SK-N-SH (cell line): ENCODE measurements around the gene OR2M4. TPM values are rescaled to one million over a fixed set of nuclear protein-coding genes. Genes with fewer than 3 reads are reported as not detected.

Experiments used
- CTCF ChIA-PET: fragments of 300-600, 350-600 bp; formaldehyde crosslinking; extraction: SDS; loops from one replicate; lab custom pipeline; 2021; lab: Yijun Ruan, JAX
- POLR2A ChIA-PET: fragments of 350-600 bp; sonication (Branson Sonifier 250); formaldehyde crosslinking; extraction: SDS; loops from one replicate; lab custom pipeline; 2020; ENCODE audit warnings: antibody characterized with exemption, inconsistent platforms; lab: Yijun Ruan, JAX
- DNase-seq: peaks from one replicate; pipeline ENCODE4 v3.0.0; 2012
- H2AFZ ChIP-seq: fragments of 200-600 bp; sonication (generic); 2 replicates; pipeline ENCODE4 v1.8.1; 2016; ENCODE audit warnings: antibody characterized with exemption, mild to moderate bottlenecking, low read depth
- H3F3A ChIP-seq: fragments of 200-600 bp; sonication (generic); replicated peaks from 2 replicates; pipeline ENCODE3; 2016; ENCODE audit warnings: antibody characterized with exemption, mild to moderate bottlenecking; ENCODE audit not compliant: insufficient read depth
- H3K27ac ChIP-seq, 2 experiments: fragments of 200-500 bp in 1 of 2; fragments of 200-600 bp in 1 of 2; sonication (Bioruptor generic) in 1 of 2; sonication (generic), shearing (Covaris generic) in 1 of 2; 2 replicates each; pipeline versions ENCODE4 v1.5.1 to v1.6.1; 2014 to 2016; ENCODE audit warnings: low read depth in 2 of 2, inconsistent platforms in 1 of 2, low read length in 1 of 2, mild to moderate bottlenecking in 1 of 2, mixed read lengths in 1 of 2
- H3K27me3 ChIP-seq: fragments of 200-600 bp; sonication (generic), shearing (Covaris generic); 2 replicates; pipeline ENCODE4 v1.6.1; 2016; ENCODE audit warnings: mixed run types; ENCODE audit not compliant: insufficient read depth
- H3K36me3 ChIP-seq, 2 experiments: fragments of 200-500 bp in 1 of 2; fragments of 200-600 bp in 1 of 2; sonication (Bioruptor generic) in 1 of 2; sonication (generic) in 1 of 2; replicated peaks in 1 of 2; 2 replicates each; pipeline versions ENCODE3 to v1.5.1; 2014 to 2016; ENCODE audit warnings: low read length in 1 of 2, mild to moderate bottlenecking in 1 of 2; ENCODE audit not compliant: insufficient read depth in 2 of 2, control insufficient read depth in 1 of 2
- H3K4me1 ChIP-seq, 2 experiments: fragments of 200-500 bp in 1 of 2; fragments of 200-600 bp in 1 of 2; sonication (Bioruptor generic) in 1 of 2; sonication (generic), shearing (Covaris generic) in 1 of 2; 2 replicates each; pipeline versions ENCODE4 v1.5.1 to v1.6.1; 2014 to 2016; ENCODE audit warnings: low read depth in 1 of 2, low read length in 1 of 2, mixed run types in 1 of 2; ENCODE audit not compliant: insufficient read depth in 2 of 2, control insufficient read depth in 1 of 2
- H3K4me2 ChIP-seq: fragments of 200-600 bp; sonication (generic), shearing (Covaris generic); 2 replicates; pipeline ENCODE4 v1.6.1; 2017; ENCODE audit warnings: mixed run types
- H3K4me3 ChIP-seq, 2 experiments: fragments of 200-500 bp in 1 of 2; fragments of 200-600 bp in 1 of 2; sonication (Bioruptor generic) in 1 of 2; sonication (generic), shearing (Covaris generic) in 1 of 2; 2 replicates each; pipeline versions ENCODE4 v1.5.1 to v1.8.1; 2014 to 2016; ENCODE audit warnings: low read depth in 2 of 2, inconsistent platforms in 1 of 2, low read length in 1 of 2, mild to moderate bottlenecking in 1 of 2, mixed read lengths in 1 of 2, moderate library complexity in 1 of 2
- H3K79me2 ChIP-seq: fragments of 200-600 bp; sonication (generic); 2 replicates; pipeline ENCODE4 v1.8.1; 2017; ENCODE audit warnings: mild to moderate bottlenecking; ENCODE audit not compliant: insufficient read depth
- H3K9ac ChIP-seq: fragments of 200-600 bp; sonication (generic); 2 replicates; pipeline ENCODE4 v1.6.1; 2017; ENCODE audit warnings: mixed run types
- H3K9me2 ChIP-seq: fragments of 200-600 bp; sonication (generic); 2 replicates; pipeline ENCODE4 v1.6.1; 2017; ENCODE audit warnings: mixed run types
- H3K9me3 ChIP-seq: fragments of 200-600 bp; sonication (generic); 2 replicates; pipeline ENCODE4 v1.6.1; 2017; ENCODE audit warnings: mixed run types, mild to moderate bottlenecking, moderate library complexity
- H4K20me1 ChIP-seq: fragments of 200-600 bp; sonication (generic); 2 replicates; pipeline ENCODE4 v1.6.1; 2017; ENCODE audit warnings: mild to moderate bottlenecking, mixed run types; ENCODE audit not compliant: insufficient read depth
- CHD2 ChIP-seq: fragments of 150-350 bp; IDR thresholded peaks from 2 replicates; pipeline ENCODE4 v1.6.1; 2018; ENCODE audit warnings: low read length; ENCODE audit not compliant: partially characterized antibody
- ELF1 ChIP-seq: IDR thresholded peaks from 2 replicates; pipeline ENCODE4 v1.4.0; 2012
- FOSL2 ChIP-seq: IDR thresholded peaks from 2 replicates; pipeline ENCODE4 v1.4.0; 2012; ENCODE audit warnings: low read depth, mild to moderate bottlenecking, moderate library complexity, borderline replicate concordance
- FOXJ3 ChIP-seq: sonication (generic); formaldehyde crosslinking; IDR thresholded peaks from 2 replicates; pipeline ENCODE4 v1.5.1; 2020; ENCODE audit warnings: mild to moderate bottlenecking, missing genetic modification reagents
- FOXM1 ChIP-seq: IDR thresholded peaks from 2 replicates; pipeline ENCODE4 v1.4.0; 2012; ENCODE audit warnings: low read depth, mild to moderate bottlenecking
- GATA2 ChIP-seq: sonication (generic); formaldehyde crosslinking; IDR thresholded peaks from 2 replicates; pipeline ENCODE4 v1.5.0; 2020; ENCODE audit warnings: mild to moderate bottlenecking, missing genetic modification reagents
- MEF2A ChIP-seq: IDR thresholded peaks from 2 replicates; pipeline ENCODE4 v1.4.0; 2012; ENCODE audit warnings: low read depth, borderline replicate concordance
- NRF1 ChIP-seq: IDR thresholded peaks from 2 replicates; pipeline ENCODE4 v1.6.1; 2012; ENCODE audit warnings: low read depth, mild to moderate bottlenecking, low read length
- POLR2AphosphoS5 ChIP-seq: IDR thresholded peaks from 2 replicates; pipeline ENCODE4 v1.6.1; 2012; ENCODE audit warnings: low read depth, low read length
- RAD21 ChIP-seq: IDR thresholded peaks from 2 replicates; pipeline ENCODE4 v1.6.1; 2012; ENCODE audit warnings: mild to moderate bottlenecking, low read length
- RFX5 ChIP-seq: IDR thresholded peaks from 2 replicates; pipeline ENCODE4 v1.6.1; 2012; ENCODE audit warnings: mild to moderate bottlenecking, improper control_type of control experiment, low read length
- SMC3 ChIP-seq: IDR thresholded peaks from 2 replicates; pipeline ENCODE4 v1.6.1; 2012; ENCODE audit warnings: low read depth, low read length, improper control_type of control experiment
- TCF12 ChIP-seq: IDR thresholded peaks from 2 replicates; pipeline ENCODE4 v1.4.0; 2012
- TEAD4 ChIP-seq: IDR thresholded peaks from 2 replicates; pipeline ENCODE4 v1.4.0; 2012; ENCODE audit warnings: mild to moderate bottlenecking, borderline replicate concordance; ENCODE audit not compliant: insufficient read depth
- whole genome bisulfite sequencing: methylation state at CpG from one replicate; pipeline ENCODE4 v1.1.6; 2017; ENCODE audit warnings: low lambda C conversion rate; 5-methylcytosine and 5-hydroxymethylcytosine counted together
- polyA plus RNA-seq, 3 experiments: library from polyadenylated mRNA; depleted of rRNA; stranded (reverse); fragments of >200 nt; gene quantifications; 2 replicates each; pipeline ENCODE4 v1.2.3, GENCODE V29; 2012
- TF ChIP-seq, protein P1 (sequence below): fragments of 200-600 bp; sonication (generic); IDR thresholded peaks from 2 replicates; pipeline ENCODE4 v1.6.1; 2017; ENCODE audit warnings: antibody characterized with exemption, mild to moderate bottlenecking, moderate library complexity
- TF ChIP-seq, protein P2 (sequence below): IDR thresholded peaks from 2 replicates; pipeline ENCODE4 v1.6.1; 2012; ENCODE audit warnings: mild to moderate bottlenecking, low read depth, low read length, moderate library complexity
- TF ChIP-seq, protein P3 (sequence below): IDR thresholded peaks from 2 replicates; pipeline ENCODE4 v1.4.0; 2012; ENCODE audit warnings: low read depth, borderline replicate concordance

The OR2M4 gene
- polyA plus RNA-seq, 1 of the 3 experiments (the other 2 are of a cell fraction): not detected

DNA sequence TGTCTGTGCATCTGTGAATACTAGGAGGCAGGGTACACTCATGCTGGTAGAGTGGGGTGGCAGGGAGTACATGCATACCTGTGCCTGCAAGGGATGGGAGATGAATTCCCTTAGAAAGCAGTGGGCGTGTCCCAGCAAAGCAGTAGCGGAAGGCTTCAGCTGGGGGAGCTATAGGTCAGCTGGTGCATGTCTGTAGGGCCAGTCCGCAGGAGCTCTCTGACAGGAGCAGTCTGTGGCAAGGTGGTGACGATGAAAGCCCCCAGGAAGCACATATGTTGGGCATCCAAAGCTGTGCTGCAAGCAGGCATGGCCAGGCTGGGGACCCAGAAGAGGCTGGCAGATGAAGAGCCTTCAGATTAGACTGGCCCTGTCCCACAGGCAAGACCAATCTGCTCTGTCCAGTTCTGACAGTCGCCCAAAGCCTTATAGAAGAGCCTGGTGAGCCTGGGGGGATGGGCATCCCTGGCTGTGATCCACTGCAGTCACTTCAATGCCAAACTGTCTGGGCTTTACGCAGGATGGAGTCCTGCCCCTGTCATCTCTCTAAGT, 1.8 kb upstream of the OR2M4 start:
- Histone ChIP-seq H3K4me1 (no peaks in the 10 kb centered on the region), H2AFZ (no peak overlapping the region), H4K20me1 (no peaks in the 10 kb centered on the region), H3K4me3 (no peak overlapping the region), H3K27me3 (no peaks in the 10 kb centered on the region), H3K9me2 (no peaks in the 10 kb centered on the region), H3K4me2 (no peak overlapping the region), H3K9me3 (no peaks in the 10 kb centered on the region; the same call in 1 of the 2 replicates), H3K9ac (no peak overlapping the region), H3K36me3 (no peaks in the 10 kb centered on the region)
- 0% methylated on average over 4 of the region's 6 CpGs for WGBS
- CTCF ChIA-PET: no interaction called here
- POLR2A ChIA-PET: no interaction called here
- DNase-seq: no peak
- TF ChIP-seq FOSL2 (no peak), POLR2AphosphoS5 (no peak), SMC3 (no peak), MEF2A (no peak), FOXJ3 (CRISPR knock-in tag) (no peak), CHD2 (no peak), RAD21 (no peak), RFX5 (no peak), NRF1 (no peak), TCF12 (no peak), GATA2 (CRISPR knock-in tag) (no peak)
- TF ChIP-seq, protein P1, sequence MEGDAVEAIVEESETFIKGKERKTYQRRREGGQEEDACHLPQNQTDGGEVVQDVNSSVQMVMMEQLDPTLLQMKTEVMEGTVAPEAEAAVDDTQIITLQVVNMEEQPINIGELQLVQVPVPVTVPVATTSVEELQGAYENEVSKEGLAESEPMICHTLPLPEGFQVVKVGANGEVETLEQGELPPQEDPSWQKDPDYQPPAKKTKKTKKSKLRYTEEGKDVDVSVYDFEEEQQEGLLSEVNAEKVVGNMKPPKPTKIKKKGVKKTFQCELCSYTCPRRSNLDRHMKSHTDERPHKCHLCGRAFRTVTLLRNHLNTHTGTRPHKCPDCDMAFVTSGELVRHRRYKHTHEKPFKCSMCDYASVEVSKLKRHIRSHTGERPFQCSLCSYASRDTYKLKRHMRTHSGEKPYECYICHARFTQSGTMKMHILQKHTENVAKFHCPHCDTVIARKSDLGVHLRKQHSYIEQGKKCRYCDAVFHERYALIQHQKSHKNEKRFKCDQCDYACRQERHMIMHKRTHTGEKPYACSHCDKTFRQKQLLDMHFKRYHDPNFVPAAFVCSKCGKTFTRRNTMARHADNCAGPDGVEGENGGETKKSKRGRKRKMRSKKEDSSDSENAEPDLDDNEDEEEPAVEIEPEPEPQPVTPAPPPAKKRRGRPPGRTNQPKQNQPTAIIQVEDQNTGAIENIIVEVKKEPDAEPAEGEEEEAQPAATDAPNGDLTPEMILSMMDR: no peak
- TF ChIP-seq, protein P2, sequence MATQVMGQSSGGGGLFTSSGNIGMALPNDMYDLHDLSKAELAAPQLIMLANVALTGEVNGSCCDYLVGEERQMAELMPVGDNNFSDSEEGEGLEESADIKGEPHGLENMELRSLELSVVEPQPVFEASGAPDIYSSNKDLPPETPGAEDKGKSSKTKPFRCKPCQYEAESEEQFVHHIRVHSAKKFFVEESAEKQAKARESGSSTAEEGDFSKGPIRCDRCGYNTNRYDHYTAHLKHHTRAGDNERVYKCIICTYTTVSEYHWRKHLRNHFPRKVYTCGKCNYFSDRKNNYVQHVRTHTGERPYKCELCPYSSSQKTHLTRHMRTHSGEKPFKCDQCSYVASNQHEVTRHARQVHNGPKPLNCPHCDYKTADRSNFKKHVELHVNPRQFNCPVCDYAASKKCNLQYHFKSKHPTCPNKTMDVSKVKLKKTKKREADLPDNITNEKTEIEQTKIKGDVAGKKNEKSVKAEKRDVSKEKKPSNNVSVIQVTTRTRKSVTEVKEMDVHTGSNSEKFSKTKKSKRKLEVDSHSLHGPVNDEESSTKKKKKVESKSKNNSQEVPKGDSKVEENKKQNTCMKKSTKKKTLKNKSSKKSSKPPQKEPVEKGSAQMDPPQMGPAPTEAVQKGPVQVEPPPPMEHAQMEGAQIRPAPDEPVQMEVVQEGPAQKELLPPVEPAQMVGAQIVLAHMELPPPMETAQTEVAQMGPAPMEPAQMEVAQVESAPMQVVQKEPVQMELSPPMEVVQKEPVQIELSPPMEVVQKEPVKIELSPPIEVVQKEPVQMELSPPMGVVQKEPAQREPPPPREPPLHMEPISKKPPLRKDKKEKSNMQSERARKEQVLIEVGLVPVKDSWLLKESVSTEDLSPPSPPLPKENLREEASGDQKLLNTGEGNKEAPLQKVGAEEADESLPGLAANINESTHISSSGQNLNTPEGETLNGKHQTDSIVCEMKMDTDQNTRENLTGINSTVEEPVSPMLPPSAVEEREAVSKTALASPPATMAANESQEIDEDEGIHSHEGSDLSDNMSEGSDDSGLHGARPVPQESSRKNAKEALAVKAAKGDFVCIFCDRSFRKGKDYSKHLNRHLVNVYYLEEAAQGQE: no peak
- TF ChIP-seq, all 33 proteins: peak for 0
- Histone ChIP-seq H3F3A (no peaks in the 10 kb centered on the region), H3K79me2 (no peaks in the 10 kb centered on the region), H3K27ac (no peak overlapping the region)

DNA sequence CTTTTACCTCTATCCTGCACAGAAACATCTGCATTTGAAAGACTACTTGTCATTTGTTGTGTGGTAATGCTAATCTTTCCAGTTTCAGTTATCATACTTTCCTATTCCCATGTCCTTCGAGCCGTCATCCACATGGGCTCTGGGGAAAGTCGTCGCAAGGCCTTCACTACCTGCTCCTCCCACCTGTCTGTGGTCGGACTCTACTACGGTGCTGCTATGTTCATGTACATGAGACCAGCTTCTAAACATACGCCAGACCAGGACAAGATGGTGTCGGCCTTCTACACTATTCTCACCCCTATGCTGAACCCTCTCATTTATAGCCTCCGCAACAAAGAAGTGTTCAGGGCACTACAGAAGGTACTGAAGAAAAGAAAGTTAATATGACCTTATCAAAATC, 8.3 kb downstream of the OR2M4 start:
- Histone ChIP-seq H3K27me3 (no peaks in the 10 kb centered on the region), H3F3A (no peaks in the 10 kb centered on the region), H3K4me2 (no peak overlapping the region), H3K9me3 (peaks cover 3% of the 10 kb centered on the region; the same call in 1 of the 2 replicates), H3K9ac (no peak overlapping the region), H3K4me1 (no peaks in the 10 kb centered on the region), H3K27ac (no peak overlapping the region), H3K79me2 (no peaks in the 10 kb centered on the region), H3K36me3 (no peaks in the 10 kb centered on the region), H2AFZ (no peak overlapping the region), H4K20me1 (no peaks in the 10 kb centered on the region), H3K9me2 (no peaks in the 10 kb centered on the region), H3K4me3 (no peak overlapping the region)
- DNase-seq: no peak
- 2% methylated on average over 9 of the region's 9 CpGs for WGBS
- ChIA-PET CTCF (no interaction called here), POLR2A (no interaction called here)
- TF ChIP-seq FOXM1 (no peak), ELF1 (no peak), TEAD4 (no peak)
- TF ChIP-seq, protein P3, sequence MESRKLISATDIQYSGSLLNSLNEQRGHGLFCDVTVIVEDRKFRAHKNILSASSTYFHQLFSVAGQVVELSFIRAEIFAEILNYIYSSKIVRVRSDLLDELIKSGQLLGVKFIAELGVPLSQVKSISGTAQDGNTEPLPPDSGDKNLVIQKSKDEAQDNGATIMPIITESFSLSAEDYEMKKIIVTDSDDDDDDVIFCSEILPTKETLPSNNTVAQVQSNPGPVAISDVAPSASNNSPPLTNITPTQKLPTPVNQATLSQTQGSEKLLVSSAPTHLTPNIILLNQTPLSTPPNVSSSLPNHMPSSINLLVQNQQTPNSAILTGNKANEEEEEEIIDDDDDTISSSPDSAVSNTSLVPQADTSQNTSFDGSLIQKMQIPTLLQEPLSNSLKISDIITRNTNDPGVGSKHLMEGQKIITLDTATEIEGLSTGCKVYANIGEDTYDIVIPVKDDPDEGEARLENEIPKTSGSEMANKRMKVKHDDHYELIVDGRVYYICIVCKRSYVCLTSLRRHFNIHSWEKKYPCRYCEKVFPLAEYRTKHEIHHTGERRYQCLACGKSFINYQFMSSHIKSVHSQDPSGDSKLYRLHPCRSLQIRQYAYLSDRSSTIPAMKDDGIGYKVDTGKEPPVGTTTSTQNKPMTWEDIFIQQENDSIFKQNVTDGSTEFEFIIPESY: no peak
